OCI-LY7 (cell line): ENCODE results near the gene KRTAP2-4. TPM values are rescaled to one million over a fixed set of nuclear protein-coding genes. Genes with fewer than 3 reads are reported as not detected.
"Not testable (repeated sequence)": the region's sequence is repeated elsewhere in the genome, so short reads cannot be mapped to it uniquely, and the experiment has no call there.

Source experiments
- BruUV-seq: library from RNA; stranded (reverse); fragments of 400-500 nt; replicated peaks from 2 replicates; lab custom pipeline; 2021; lab: Mats Ljungman, UMichigan
- CTCF ChIA-PET: fragments of 300-600 bp; sonication (Branson Sonifier 250); formaldehyde crosslinking; loops from one replicate; lab custom pipeline; 2022; ENCODE audit warnings: antibody characterized with exemption; ENCODE audit not compliant: unreplicated experiment; lab: Charles Lee
- POLR2A ChIA-PET: fragments of 300-600 bp; sonication (Branson Sonifier 250); formaldehyde crosslinking; loops from one replicate; lab custom pipeline; 2022; ENCODE audit warnings: antibody characterized with exemption; lab: Charles Lee
- DNase-seq: peaks from one replicate; pipeline ENCODE4 v3.0.0-alpha.2; 2015; ENCODE audit warnings: low spot score
- H2AFZ ChIP-seq: fragments of 200-600 bp; sonication (generic), shearing (Covaris generic); 2 replicates; pipeline ENCODE4 v1.6.1; 2014; ENCODE audit warnings: mild to moderate bottlenecking, antibody characterized with exemption, low read length, moderate library complexity
- H3K27ac ChIP-seq: fragments of 200-600 bp; sonication (generic); 2 replicates; pipeline ENCODE4 v1.5.1; 2014; ENCODE audit warnings: mixed run types, low read depth, mild to moderate bottlenecking, moderate library complexity, low read length, inconsistent platforms; ENCODE audit not compliant: poor library complexity, severe bottlenecking
- H3K36me3 ChIP-seq: fragments of 200-600 bp; sonication (generic); 2 replicates; pipeline ENCODE4 v1.6.1; 2014; ENCODE audit warnings: mild to moderate bottlenecking, antibody characterized with exemption, low read length, moderate library complexity, mixed read lengths; ENCODE audit not compliant: insufficient read depth
- H3K4me1 ChIP-seq: fragments of 200-600 bp; sonication (generic); 2 replicates; pipeline ENCODE4 v1.5.1; 2014; ENCODE audit warnings: mild to moderate bottlenecking, low read length; ENCODE audit not compliant: insufficient read depth, poor library complexity, severe bottlenecking
- H3K4me2 ChIP-seq: fragments of 200-600 bp; sonication (generic); 2 replicates; pipeline ENCODE4 v1.6.1; 2014; ENCODE audit warnings: mild to moderate bottlenecking, low read length
- H3K4me3 ChIP-seq: fragments of 200-600 bp; sonication (generic); 2 replicates; pipeline ENCODE4 v1.5.1; 2014; ENCODE audit warnings: mild to moderate bottlenecking, low read depth, low read length; ENCODE audit not compliant: poor library complexity, severe bottlenecking
- H3K79me2 ChIP-seq: fragments of 200-600 bp; sonication (generic); 2 replicates; pipeline ENCODE4 v1.6.1; 2016; ENCODE audit warnings: low read depth, mild to moderate bottlenecking, low read length, moderate library complexity, mixed read lengths; ENCODE audit not compliant: insufficient read depth
- H3K9me2 ChIP-seq: fragments of 200-600 bp; sonication (generic); 2 replicates; pipeline ENCODE4 v1.6.1; 2016; ENCODE audit warnings: mild to moderate bottlenecking, low read length, mixed read lengths; ENCODE audit not compliant: insufficient read depth
- H3K9me3 ChIP-seq: fragments of 200-600 bp; sonication (generic); 2 replicates; pipeline ENCODE4 v1.6.1; 2014; ENCODE audit warnings: mild to moderate bottlenecking, mixed run types, low read length, mixed read lengths
- H4K20me1 ChIP-seq: fragments of 200-600 bp; sonication (generic); 2 replicates; pipeline ENCODE4 v1.6.1; 2014; ENCODE audit warnings: mild to moderate bottlenecking, antibody characterized with exemption, low read length, moderate library complexity, mixed read lengths; ENCODE audit not compliant: insufficient read depth
- CTCF ChIP-seq: fragments of 200-600 bp; sonication (generic); conservative IDR thresholded peaks from 2 replicates; pipeline ENCODE4 v1.5.1; 2014; ENCODE audit warnings: mild to moderate bottlenecking, antibody characterized with exemption, low read length, moderate library complexity, mixed read lengths
- EZH2phosphoT487 ChIP-seq: fragments of 200-600 bp; sonication (generic); IDR thresholded peaks from 2 replicates; pipeline ENCODE4 v1.6.1; 2018; ENCODE audit warnings: low read depth, borderline replicate concordance, mild to moderate bottlenecking, mixed run types, antibody characterized with exemption, low read length, moderate library complexity, mixed read lengths
- intact Hi-C: fragments of 100-400 bp; cut with micrococcal nuclease; formaldehyde crosslinking; loops from one replicate; pipeline ENCODE4 v1.10.0; 2022; ENCODE audit not compliant: unreplicated experiment
- total RNA-seq, 2 experiments: library from RNA; depleted of rRNA in 1 of 2; stranded (reverse); fragments of >200 nt in 1 of 2; shearing (Covaris generic) in 1 of 2; gene quantifications; 2 replicates each; pipeline ENCODE4 v1.2.3, GENCODE V29; 2014 to 2022

The KRTAP2-4 gene
- total RNA-seq, 2 experiments from 2014 or later = not detected

GRCh38 chr17:41084100-41084856 is 18.6 kb upstream of the KRTAP2-4 start, which contains the start of gene KRTAP4-7:
TSS of gene KRTAP4-7 (plus strand) at chr17:41084150. CDS start at chr17:41084207, 57 bp downstream.
- H2AFZ ChIP-seq, DNase-seq, H3K27ac ChIP-seq, intact Hi-C loops, BruUV-seq, H3K9me2 ChIP-seq, H4K20me1 ChIP-seq, H3K36me3 ChIP-seq, H3K4me2 ChIP-seq, POLR2A ChIA-PET, H3K9me3 ChIP-seq, H3K4me3 ChIP-seq, H3K79me2 ChIP-seq, CTCF ChIA-PET, H3K4me1 ChIP-seq: not testable (repeated sequence)

DNA sequence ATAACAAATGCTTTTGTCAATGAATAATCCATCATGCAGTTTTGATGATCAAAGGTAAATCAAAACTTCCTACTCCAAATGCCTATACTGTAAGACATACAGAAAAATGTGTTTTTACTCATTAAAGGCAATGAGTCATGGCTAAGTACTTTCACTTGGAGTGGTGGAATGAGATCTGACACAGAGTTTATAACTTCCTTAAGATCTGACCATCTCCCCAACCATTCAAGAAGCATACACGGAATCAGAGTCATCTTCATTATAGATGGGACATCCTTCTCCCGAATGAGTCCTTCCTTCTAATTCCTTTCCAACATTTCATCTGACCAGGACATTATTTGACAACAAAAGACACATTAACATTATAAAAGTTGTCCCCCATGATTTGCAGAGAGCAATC is 17.7 kb upstream of the KRTAP2-4 start:
- H3K9me3 ChIP-seq, H3K27ac ChIP-seq, H4K20me1 ChIP-seq, DNase-seq, intact Hi-C loops, H3K4me2 ChIP-seq, H3K4me1 ChIP-seq, POLR2A ChIA-PET, H2AFZ ChIP-seq, CTCF ChIA-PET, H3K9me2 ChIP-seq, BruUV-seq, H3K36me3 ChIP-seq, H3K79me2 ChIP-seq, H3K4me3 ChIP-seq: not testable (repeated sequence)

- Histone ChIP-seq H3K36me3 (no peaks in the 10 kb centered on the region), H3K9me3 (no peaks in the 10 kb centered on the region), H4K20me1 (no peaks in the 10 kb centered on the region), H3K4me1 (no peaks in the 10 kb centered on the region), H3K27ac (no peak overlapping the region), H3K9me2 (no peaks in the 10 kb centered on the region), H3K4me3 (no peak overlapping the region), H2AFZ (no peak overlapping the region), H3K4me2 (no peak overlapping the region), H3K79me2 (no peaks in the 10 kb centered on the region)
- DNase-seq = no peak
- intact Hi-C loops = no loop called here
- POLR2A ChIA-PET = no interaction called here
- CTCF ChIA-PET = no interaction called here
- BruUV-seq = no TSS peak
- TF ChIP-seq CTCF (no peak), EZH2phosphoT487 (no peak)
Measured at GRCh38 chr17:41082626-41083025, 16.9 kb upstream of the KRTAP2-4 start.
